Astrocyte (in vitro differentiated cells and primary cell): ENCODE data around the gene TSPAN17. TPM values are rescaled to one million over a fixed set of nuclear protein-coding genes. Genes with fewer than 3 reads are reported as not detected.

Experiments used
- DNase-seq: peaks from one replicate; pipeline ENCODE4 v3.0.0-alpha.2; 2010; ENCODE audit warnings: low read depth
- FAIRE-seq: peaks from 2 replicates; lab custom pipeline; 2011; peaks lifted over from hg19 to GRCh38; lab: Jason Lieb, UNC
- H2AFZ ChIP-seq: 2 replicates; pipeline ENCODE4 v1.6.0; 2012; ENCODE audit warnings: low read depth, low read length, inconsistent platforms
- H3K27ac ChIP-seq: 2 replicates; pipeline ENCODE4 v1.5.1; 2011; ENCODE audit warnings: low read depth, low read length, inconsistent platforms
- H3K27me3 ChIP-seq: 2 replicates; pipeline ENCODE4 v1.6.0; 2011; ENCODE audit warnings: low read length, inconsistent platforms; ENCODE audit not compliant: insufficient read depth
- H3K36me3 ChIP-seq: 2 replicates; pipeline ENCODE4 v1.5.1; 2011; ENCODE audit warnings: low read length, inconsistent platforms; ENCODE audit not compliant: insufficient read depth
- H3K4me1 ChIP-seq: 2 replicates; pipeline ENCODE4 v1.5.1; 2011; ENCODE audit warnings: low read length, inconsistent platforms; ENCODE audit not compliant: insufficient read depth
- H3K4me2 ChIP-seq: 2 replicates; pipeline ENCODE4 v1.6.0; 2012; ENCODE audit warnings: low read length, inconsistent platforms
- H3K4me3 ChIP-seq: 2 replicates; pipeline ENCODE4 v1.5.1; 2011; ENCODE audit warnings: low read depth, mild to moderate bottlenecking, low read length, inconsistent platforms; ENCODE audit not compliant: insufficient read depth
- H3K79me2 ChIP-seq: 2 replicates; pipeline ENCODE4 v1.6.0; 2012; ENCODE audit warnings: mild to moderate bottlenecking, low read length, inconsistent platforms; ENCODE audit not compliant: insufficient read depth
- H3K9ac ChIP-seq: 2 replicates; pipeline ENCODE4 v1.6.0; 2012; ENCODE audit warnings: mild to moderate bottlenecking, low read length, inconsistent platforms
- H3K9me3 ChIP-seq: 2 replicates; pipeline ENCODE4 v1.5.1; 2012; ENCODE audit warnings: low read depth, mild to moderate bottlenecking, low read length, inconsistent platforms; ENCODE audit not compliant: insufficient read depth
- H4K20me1 ChIP-seq: 2 replicates; pipeline ENCODE4 v1.6.0; 2012; ENCODE audit warnings: low read length, inconsistent platforms; ENCODE audit not compliant: insufficient read depth
- H3K27ac Mint-ChIP-seq: one replicate; pipeline ENCODE4 v1.8.0; 2021; ENCODE audit warnings: mild to moderate bottlenecking, mixed read lengths; ENCODE audit not compliant: unreplicated experiment
- H3K27me3 Mint-ChIP-seq: one replicate; pipeline ENCODE4 v1.8.0; 2021; ENCODE audit warnings: low read depth, mixed read lengths; ENCODE audit not compliant: unreplicated experiment
- H3K36me3 Mint-ChIP-seq: one replicate; pipeline ENCODE4 v1.8.0; 2021; ENCODE audit warnings: low read depth, mixed read lengths; ENCODE audit not compliant: unreplicated experiment
- H3K4me1 Mint-ChIP-seq: one replicate; pipeline ENCODE4 v1.8.0; 2021; ENCODE audit warnings: low read depth, mixed read lengths; ENCODE audit not compliant: unreplicated experiment
- H3K4me3 Mint-ChIP-seq: one replicate; pipeline ENCODE4 v1.8.0; 2021; ENCODE audit warnings: mild to moderate bottlenecking, moderate library complexity, mixed read lengths; ENCODE audit not compliant: unreplicated experiment
- H3K9me3 Mint-ChIP-seq: one replicate; pipeline ENCODE4 v1.8.0; 2021; ENCODE audit warnings: mild to moderate bottlenecking, mixed read lengths; ENCODE audit not compliant: unreplicated experiment
- EZH2 ChIP-seq: IDR thresholded peaks from 2 replicates; pipeline ENCODE4 v1.6.1; 2012; ENCODE audit warnings: mild to moderate bottlenecking, low read length, inconsistent platforms; ENCODE audit not compliant: insufficient read depth
- total RNA-seq: library from RNA; stranded (reverse); gene quantifications from 2 replicates; pipeline ENCODE4 v1.2.1, GENCODE V29; 2021
- TF ChIP-seq, protein P1 (sequence below): IDR thresholded peaks from 2 replicates; pipeline ENCODE4 v1.5.1; 2011; ENCODE audit warnings: low read depth, mild to moderate bottlenecking, inconsistent platforms, low read length, moderate library complexity; ENCODE audit not compliant: insufficient read depth

Gene TSPAN17
- total RNA-seq, 1 donor from 2014 or later, result 56.5 TPM

DNA sequence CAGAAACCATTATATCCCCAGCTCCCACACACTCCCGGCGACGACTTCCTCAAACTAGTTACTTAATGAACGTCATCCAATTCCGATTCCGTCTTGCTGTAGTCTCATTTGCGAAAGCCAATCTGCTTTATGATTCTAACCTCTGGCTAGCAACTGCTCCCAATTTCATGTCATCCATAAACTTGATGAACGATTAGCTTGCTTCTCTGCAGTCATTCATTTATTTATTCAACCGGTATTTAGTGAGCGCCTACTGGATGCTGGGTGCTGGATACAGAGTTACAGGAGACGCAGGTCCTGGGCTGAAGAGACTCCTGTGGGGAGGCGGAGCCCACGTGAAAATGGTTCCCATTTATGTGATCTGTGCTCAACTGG lies 46.2 kb downstream of the TSPAN17 start:
- no peaks in the 10 kb centered on the region for H3K9me3 ChIP-seq
- peaks cover 67% of the 10 kb centered on the region for H3K27me3 ChIP-seq
- H3K36me3 Mint-ChIP-seq, result peaks cover 6% of the 10 kb centered on the region
- H3K4me1 ChIP-seq, result no peaks in the 10 kb centered on the region
- no peaks in the 10 kb centered on the region for H4K20me1 ChIP-seq
- H3K9ac ChIP-seq, result no peak overlapping the region
- no peak overlapping the region for H3K4me2 ChIP-seq
- no peak for FAIRE-seq
- H3K4me3 Mint-ChIP-seq, result no peak overlapping the region
- no peak for DNase-seq
- H3K27me3 Mint-ChIP-seq, result peaks cover 85% of the 10 kb centered on the region
- no peak overlapping the region for H3K27ac ChIP-seq
- no peaks in the 10 kb centered on the region for H3K79me2 ChIP-seq
- H2AFZ ChIP-seq, result no peak overlapping the region
- TF ChIP-seq, protein P1, sequence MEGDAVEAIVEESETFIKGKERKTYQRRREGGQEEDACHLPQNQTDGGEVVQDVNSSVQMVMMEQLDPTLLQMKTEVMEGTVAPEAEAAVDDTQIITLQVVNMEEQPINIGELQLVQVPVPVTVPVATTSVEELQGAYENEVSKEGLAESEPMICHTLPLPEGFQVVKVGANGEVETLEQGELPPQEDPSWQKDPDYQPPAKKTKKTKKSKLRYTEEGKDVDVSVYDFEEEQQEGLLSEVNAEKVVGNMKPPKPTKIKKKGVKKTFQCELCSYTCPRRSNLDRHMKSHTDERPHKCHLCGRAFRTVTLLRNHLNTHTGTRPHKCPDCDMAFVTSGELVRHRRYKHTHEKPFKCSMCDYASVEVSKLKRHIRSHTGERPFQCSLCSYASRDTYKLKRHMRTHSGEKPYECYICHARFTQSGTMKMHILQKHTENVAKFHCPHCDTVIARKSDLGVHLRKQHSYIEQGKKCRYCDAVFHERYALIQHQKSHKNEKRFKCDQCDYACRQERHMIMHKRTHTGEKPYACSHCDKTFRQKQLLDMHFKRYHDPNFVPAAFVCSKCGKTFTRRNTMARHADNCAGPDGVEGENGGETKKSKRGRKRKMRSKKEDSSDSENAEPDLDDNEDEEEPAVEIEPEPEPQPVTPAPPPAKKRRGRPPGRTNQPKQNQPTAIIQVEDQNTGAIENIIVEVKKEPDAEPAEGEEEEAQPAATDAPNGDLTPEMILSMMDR, result no peak
- H3K9me3 Mint-ChIP-seq, result no peaks in the 10 kb centered on the region
- no peaks in the 10 kb centered on the region for H3K36me3 ChIP-seq
- H3K4me1 Mint-ChIP-seq, result no peaks in the 10 kb centered on the region
- no peak overlapping the region for H3K4me3 ChIP-seq
- no peak overlapping the region for H3K27ac Mint-ChIP-seq

DNA sequence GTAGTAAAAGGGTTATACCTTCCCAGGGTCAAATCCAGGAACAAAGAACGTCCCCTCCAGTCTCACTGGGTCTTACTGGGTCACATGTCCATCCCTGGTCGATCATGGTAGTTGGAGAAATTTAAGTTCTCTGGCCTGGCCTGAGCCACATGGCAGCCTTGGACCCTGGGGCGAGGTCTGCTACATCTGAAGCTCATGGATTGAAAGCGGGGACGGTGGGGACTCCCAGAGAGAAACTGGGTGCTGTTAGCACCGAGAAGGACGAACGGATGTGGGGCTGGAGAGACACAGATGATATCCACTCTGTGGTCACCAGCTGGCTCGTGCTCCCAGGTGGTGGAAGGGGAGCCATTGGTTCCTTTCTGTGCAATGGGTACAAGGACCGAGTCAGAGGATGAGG lies 46.9 kb downstream of the TSPAN17 start:
- Histone ChIP-seq H3K4me3 (no peak overlapping the region), H3K79me2 (no peaks in the 10 kb centered on the region), H3K9me3 (no peaks in the 10 kb centered on the region), H3K4me2 (no peak overlapping the region), H3K27ac (no peak overlapping the region), H2AFZ (no peak overlapping the region), H3K9ac (no peak overlapping the region), H3K36me3 (no peaks in the 10 kb centered on the region), H4K20me1 (no peaks in the 10 kb centered on the region), H3K4me1 (no peaks in the 10 kb centered on the region), H3K27me3 (peaks cover 68% of the 10 kb centered on the region)
- peaks cover 6% of the 10 kb centered on the region for H3K36me3 Mint-ChIP-seq
- FAIRE-seq, result no peak
- peaks cover 91% of the 10 kb centered on the region for H3K27me3 Mint-ChIP-seq
- no peaks in the 10 kb centered on the region for H3K9me3 Mint-ChIP-seq
- TF ChIP-seq, protein P1, result no peak
- no peak for TF ChIP-seq EZH2
- no peak overlapping the region for H3K27ac Mint-ChIP-seq
- H3K4me3 Mint-ChIP-seq, result no peak overlapping the region
- no peak for DNase-seq
- H3K4me1 Mint-ChIP-seq, result no peaks in the 10 kb centered on the region

DNA sequence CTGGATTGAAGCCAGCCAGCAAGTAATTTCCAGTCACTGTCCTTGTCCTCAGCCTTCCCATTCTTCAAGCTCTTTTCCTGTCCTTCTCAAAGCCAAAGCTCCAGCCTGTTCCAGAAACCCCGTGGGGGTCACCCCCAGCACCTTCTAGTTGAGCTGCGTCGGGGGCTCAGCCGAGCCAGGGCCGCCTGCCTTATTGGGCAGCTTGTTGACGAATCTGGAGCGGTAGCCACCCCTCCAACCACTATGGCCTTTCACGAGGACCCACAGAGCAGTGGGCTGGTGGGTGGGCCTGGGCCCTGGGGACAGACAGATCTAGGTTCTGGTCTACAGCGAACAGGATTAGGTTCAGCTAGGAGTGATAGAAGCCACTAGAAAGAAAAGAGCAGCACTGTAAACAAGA lies 47.3 kb downstream of the TSPAN17 start:
- Histone ChIP-seq H3K4me2 (no peak overlapping the region), H3K36me3 (no peaks in the 10 kb centered on the region), H3K27ac (no peak overlapping the region), H2AFZ (no peak overlapping the region), H3K9me3 (no peaks in the 10 kb centered on the region), H3K4me1 (no peaks in the 10 kb centered on the region), H3K4me3 (no peak overlapping the region), H3K27me3 (peaks cover 65% of the 10 kb centered on the region), H4K20me1 (no peaks in the 10 kb centered on the region), H3K9ac (no peak overlapping the region), H3K79me2 (no peaks in the 10 kb centered on the region)
- TF ChIP-seq EZH2, result no peak
- TF ChIP-seq, protein P1, result no peak
- Mint-ChIP-seq H3K27ac (no peak overlapping the region), H3K4me3 (no peak overlapping the region), H3K4me1 (no peaks in the 10 kb centered on the region), H3K27me3 (peaks cover 88% of the 10 kb centered on the region), H3K36me3 (peaks cover 6% of the 10 kb centered on the region), H3K9me3 (no peaks in the 10 kb centered on the region)
- DNase-seq (no peak), FAIRE-seq (no peak)
